ENCODE results near the gene TRMO.

The TRMO gene

GRCh38 chr9:97921959-97922724 is at the start of gene TRMO:
Gene TRMO, minus strand, starts transcription at chr9:97922500. Its CDS starts 7 bp downstream, at chr9:97922493.
- peak; percentile 97 for DNase-seq (ENCODE audit: low read depth)
- TF ChIP-seq MAX (IDR thresholded peaks at IDR 0.05; ENCODE audit: low read depth, low read length) (peak; percentile 100), POLR2A (IDR thresholded peaks at IDR 0.05; ENCODE audit: extremely low read depth, insufficient read length) (peak; percentile 89), CTCF (IDR thresholded peaks at IDR 0.05; ENCODE audit: low read depth, low read length) (peak; percentile 60), MYC (IDR thresholded peaks at IDR 0.05; ENCODE audit: low read depth, low read length) (peak; percentile 89; the same call in 1 of the 2 replicates)
- H3K4me3 ChIP-seq (ENCODE audit: low read depth, low read length): peak within 1 kb of the TSS; percentile 83

GRCh38 chr9:97970165-97970564 is 47.9 kb upstream of the TRMO start:
- TF ChIP-seq CTCF (IDR thresholded peaks at IDR 0.05; ENCODE audit: low read depth, low read length) (no peak), MAX (IDR thresholded peaks at IDR 0.05; ENCODE audit: low read depth, low read length) (no peak), POLR2A (IDR thresholded peaks at IDR 0.05; ENCODE audit: extremely low read depth, insufficient read length) (no peak), MYC (IDR thresholded peaks at IDR 0.05; ENCODE audit: low read depth, low read length) (no peak)
- H3K4me3 ChIP-seq (ENCODE audit: low read depth, low read length): no peak overlapping the region
- DNase-seq (ENCODE audit: low read depth): no peak

- H3K4me3 ChIP-seq (ENCODE audit: low read depth, low read length): no peak overlapping the region
- no peak for DNase-seq (ENCODE audit: low read depth)
- TF ChIP-seq MYC (IDR thresholded peaks at IDR 0.05; ENCODE audit: low read depth, low read length) (no peak), POLR2A (IDR thresholded peaks at IDR 0.05; ENCODE audit: extremely low read depth, insufficient read length) (no peak), CTCF (IDR thresholded peaks at IDR 0.05; ENCODE audit: low read depth, low read length) (no peak), MAX (IDR thresholded peaks at IDR 0.05; ENCODE audit: low read depth, low read length) (no peak)
Measured at GRCh38 chr9:97969014-97969413, 46.7 kb upstream of the TRMO start.

GRCh38 chr9:97966493-97966892 is 44.2 kb upstream of the TRMO start:
- H3K4me3 ChIP-seq (ENCODE audit: low read depth, low read length): no peak overlapping the region
- TF ChIP-seq POLR2A (IDR thresholded peaks at IDR 0.05; ENCODE audit: extremely low read depth, insufficient read length) (no peak), CTCF (IDR thresholded peaks at IDR 0.05; ENCODE audit: low read depth, low read length) (no peak), MYC (IDR thresholded peaks at IDR 0.05; ENCODE audit: low read depth, low read length) (no peak), MAX (IDR thresholded peaks at IDR 0.05; ENCODE audit: low read depth, low read length) (no peak)
- DNase-seq (ENCODE audit: low read depth): no peak

GRCh38 chr9:97964901-97965300 is 42.6 kb upstream of the TRMO start:
- DNase-seq (ENCODE audit: low read depth): no peak
- TF ChIP-seq MYC (IDR thresholded peaks at IDR 0.05; ENCODE audit: low read depth, low read length): no peak
- no peak overlapping the region for H3K4me3 ChIP-seq (ENCODE audit: low read depth, low read length)

GRCh38 chr9:97963232-97963631 is 40.9 kb upstream of the TRMO start:
- DNase-seq (ENCODE audit: low read depth): no peak
- no peak overlapping the region for H3K4me3 ChIP-seq (ENCODE audit: low read depth, low read length)
- no peak for TF ChIP-seq POLR2A (IDR thresholded peaks at IDR 0.05; ENCODE audit: extremely low read depth, insufficient read length)
- TF ChIP-seq MAX (IDR thresholded peaks at IDR 0.05; ENCODE audit: low read depth, low read length): no peak
- no peak for TF ChIP-seq MYC (IDR thresholded peaks at IDR 0.05; ENCODE audit: low read depth, low read length)
- no peak for TF ChIP-seq CTCF (IDR thresholded peaks at IDR 0.05; ENCODE audit: low read depth, low read length)
